Thyroid gland (tissue), 4 donors: Measurements from ENCODE around the gene MINK1. TPM values are rescaled to one million over a fixed set of nuclear protein-coding genes. Genes with fewer than 3 reads are reported as not detected.
A peak's percentile ranks its signal among the peaks of the same experiment; 100 is the strongest.

Source experiments
- DNase-seq, 2 donors: peaks; one replicate each; pipeline ENCODE4 v3.0.0-alpha.2; 2019
- H3K27ac ChIP-seq, 3 donors: fragments of 200-600 bp; sonication (generic); 1 replicate in 2 of 3; 2 replicates in 1 of 3; pipeline ENCODE4 v1.5.1; 2016 to 2019; ENCODE audit warnings: mild to moderate bottlenecking in 1 of 3, moderate library complexity in 1 of 3
- H3K27me3 ChIP-seq: fragments of 200-600 bp; sonication (generic); one replicate; pipeline ENCODE4 v1.5.1; 2019
- H3K36me3 ChIP-seq, 2 donors: fragments of 200-600 bp; sonication (generic); one replicate each; pipeline ENCODE4 v1.5.1; 2016 to 2019
- H3K4me1 ChIP-seq, 2 donors: fragments of 200-600 bp; sonication (generic); one replicate each; pipeline ENCODE4 v1.5.1; 2017 to 2019
- H3K4me3 ChIP-seq, 3 donors: fragments of 200-600 bp; sonication (generic); replicated peaks in 1 of 3; 1 replicate in 2 of 3; 2 replicates in 1 of 3; pipeline ENCODE4 v1.5.1; 2016; ENCODE audit warnings: mild to moderate bottlenecking in 1 of 3
- H3K9me3 ChIP-seq: fragments of 200-600 bp; sonication (generic); one replicate; pipeline ENCODE4 v1.5.1; 2017
- POLR2A ChIP-seq, 2 donors: fragments of 450-650 bp; IDR thresholded peaks; one replicate each; pipeline ENCODE4 v1.6.1; 2017; ENCODE audit warnings: antibody characterized with exemption in 2 of 2, mild to moderate bottlenecking in 2 of 2, moderate library complexity in 1 of 2
- WGBS, 2 donors: methylation state at CpG; one replicate each; pipeline ENCODE4 v1.1.5; 2017; 5-methylcytosine and 5-hydroxymethylcytosine counted together
- intact Hi-C: fragments of 100-400 bp; cut with DNase I; formaldehyde crosslinking; loops from one replicate; pipeline ENCODE4 v1.15.1; 2023
- total RNA-seq, 4 donors: library from RNA; depleted of rRNA; stranded (reverse); fragments of >200 nt; gene quantifications; one replicate each; pipeline ENCODE4 v1.2.3, GENCODE V29; 2016
- TF ChIP-seq, protein P1 (sequence below), 6 experiments: fragments of 200-600 bp in 3 of 6; fragments of 450-650 bp in 3 of 6; sonication (generic) in 3 of 6; IDR thresholded peaks; one replicate each; pipeline ENCODE4 v1.5.1; 2016 to 2019; ENCODE audit warnings: antibody characterized with exemption in 6 of 6, mild to moderate bottlenecking in 2 of 6, inconsistent platforms in 1 of 6, moderate library complexity in 1 of 6

MINK1 gene
- total RNA-seq, 4 donors from 2014 or later: 25.1 to 51.6 (median 31.2) TPM

DNA sequence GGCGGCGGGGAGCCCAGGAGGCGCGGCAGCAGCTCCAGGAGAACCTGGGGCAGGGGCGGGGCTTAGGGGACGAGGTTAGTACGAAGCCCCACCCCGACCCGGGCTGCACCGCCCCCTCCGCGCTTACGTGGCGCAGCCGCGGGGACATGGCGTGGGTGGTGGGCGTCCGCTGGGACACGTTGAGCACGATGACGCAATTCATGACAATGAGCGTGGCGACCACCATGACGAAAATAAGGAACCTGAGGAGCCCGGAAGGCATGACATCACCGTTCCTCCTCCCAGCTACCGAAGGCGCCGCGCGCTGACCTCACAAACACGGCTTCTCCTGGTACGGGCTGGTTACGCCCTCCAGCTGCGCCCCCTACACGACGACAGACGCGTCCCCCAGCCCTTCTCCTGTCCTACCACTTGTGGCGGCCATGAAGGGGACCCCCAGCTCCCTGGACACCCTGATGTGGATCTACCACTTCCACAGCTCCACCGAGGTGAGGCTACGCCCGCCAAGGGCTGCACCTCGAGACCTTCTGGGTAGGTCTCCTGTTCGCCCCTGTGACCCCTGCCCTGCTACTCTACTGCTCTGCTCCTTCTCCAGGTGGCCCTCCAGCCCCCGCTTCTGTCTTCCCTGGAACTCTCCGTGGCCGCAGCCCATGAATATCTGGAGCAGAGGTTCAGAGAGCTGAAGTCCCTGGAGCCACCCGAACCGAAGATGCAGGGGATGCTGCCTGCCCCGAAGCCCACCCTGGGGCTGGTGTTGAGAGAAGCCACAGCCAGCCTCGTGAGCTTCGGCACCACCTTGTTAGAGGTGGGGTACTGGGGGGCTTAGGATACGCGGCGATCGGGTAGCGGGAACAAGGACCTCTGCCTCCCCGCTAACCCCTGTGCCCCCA is 66.4 kb downstream of the MINK1 start, which contains the start of gene C17orf107:
Gene C17orf107 (plus strand): TSS at position 196 of the 890 bp plus-strand sequence. CDS start 227 bp downstream, at position 423.
- peak; percentile 72 to 78 for DNase-seq
- Histone ChIP-seq H3K4me1 (peaks cover 12 to 30% of the 10 kb centered on the region in 2 donors), H3K4me3 (peak within 1 kb of the TSS; percentile 6 to 40 (median 20)), H3K27ac (no peak within 1 kb of the TSS), H3K36me3 (peaks cover 16 to 18% of the 10 kb centered on the region in 2 donors), H3K9me3 (no peaks in the 10 kb centered on the region), H3K27me3 (peaks cover 8% of the 10 kb centered on the region)
- intact Hi-C loops: no loop called here
- no peak for TF ChIP-seq POLR2A (IDR thresholded peaks at IDR 0.05)
- TF ChIP-seq, protein P1, sequence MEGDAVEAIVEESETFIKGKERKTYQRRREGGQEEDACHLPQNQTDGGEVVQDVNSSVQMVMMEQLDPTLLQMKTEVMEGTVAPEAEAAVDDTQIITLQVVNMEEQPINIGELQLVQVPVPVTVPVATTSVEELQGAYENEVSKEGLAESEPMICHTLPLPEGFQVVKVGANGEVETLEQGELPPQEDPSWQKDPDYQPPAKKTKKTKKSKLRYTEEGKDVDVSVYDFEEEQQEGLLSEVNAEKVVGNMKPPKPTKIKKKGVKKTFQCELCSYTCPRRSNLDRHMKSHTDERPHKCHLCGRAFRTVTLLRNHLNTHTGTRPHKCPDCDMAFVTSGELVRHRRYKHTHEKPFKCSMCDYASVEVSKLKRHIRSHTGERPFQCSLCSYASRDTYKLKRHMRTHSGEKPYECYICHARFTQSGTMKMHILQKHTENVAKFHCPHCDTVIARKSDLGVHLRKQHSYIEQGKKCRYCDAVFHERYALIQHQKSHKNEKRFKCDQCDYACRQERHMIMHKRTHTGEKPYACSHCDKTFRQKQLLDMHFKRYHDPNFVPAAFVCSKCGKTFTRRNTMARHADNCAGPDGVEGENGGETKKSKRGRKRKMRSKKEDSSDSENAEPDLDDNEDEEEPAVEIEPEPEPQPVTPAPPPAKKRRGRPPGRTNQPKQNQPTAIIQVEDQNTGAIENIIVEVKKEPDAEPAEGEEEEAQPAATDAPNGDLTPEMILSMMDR (IDR thresholded peaks at IDR 0.05): no peak
- WGBS, 2 donors: 15 to 18% methylated on average over 26 to 38 of the region's 60 CpGs

- Histone ChIP-seq H3K27me3 (peaks cover 8% of the 10 kb centered on the region), H3K36me3 (peaks cover 7 to 10% of the 10 kb centered on the region in 2 donors), H3K9me3 (no peaks in the 10 kb centered on the region), H3K27ac (no peak overlapping the region), H3K4me1 (peaks cover 12 to 30% of the 10 kb centered on the region in 2 donors), H3K4me3 (peak overlapping the region in 1 of 3 donors; percentile 40)
- DNase-seq: peak in 1 of 2 donors; percentile 18
- intact Hi-C loops: no loop called here
- TF ChIP-seq, protein P1 (IDR thresholded peaks at IDR 0.05): no peak
- TF ChIP-seq POLR2A (IDR thresholded peaks at IDR 0.05): no peak
- 11 to 22% methylated on average over 5 to 16 of the region's 65 CpGs for WGBS, 2 donors
Observed at GRCh38 chr17:4900231-4901107, 67.3 kb downstream of the MINK1 start.

- peaks cover 12 to 30% of the 10 kb centered on the region in 2 donors for H3K4me1 ChIP-seq
- H3K36me3 ChIP-seq: peaks cover 0 to 5% of the 10 kb centered on the region in 2 donors
- WGBS, 2 donors: 50 to 70% methylated on average over 8 to 27 of the region's 37 CpGs
- H3K27me3 ChIP-seq: peaks cover 8% of the 10 kb centered on the region
- no peak overlapping the region for H3K27ac ChIP-seq
- no peaks in the 10 kb centered on the region for H3K9me3 ChIP-seq
- intact Hi-C loops: no loop called here
- TF ChIP-seq, protein P1 (IDR thresholded peaks at IDR 0.05): no peak
- no peak for TF ChIP-seq POLR2A (IDR thresholded peaks at IDR 0.05)
- H3K4me3 ChIP-seq: no peak overlapping the region
- no peak for DNase-seq
Observed at GRCh38 chr17:4901108-4901647, 68.0 kb downstream of the MINK1 start.

- peak in 1 of 2 donors; percentile 31 for TF ChIP-seq POLR2A (IDR thresholded peaks at IDR 0.05)
- TF ChIP-seq, protein P1 (IDR thresholded peaks at IDR 0.05): no peak
- Histone ChIP-seq H3K27ac (peak overlapping the region in 2 of 3 donors; percentile 14 to 56), H3K4me3 (no peak overlapping the region), H3K27me3 (peaks cover 8% of the 10 kb centered on the region), H3K9me3 (no peaks in the 10 kb centered on the region), H3K4me1 (peaks cover 12 to 30% of the 10 kb centered on the region in 2 donors), H3K36me3 (no peaks in the 10 kb centered on the region)
- 43 to 69% methylated on average over 27 to 37 of the region's 48 CpGs for WGBS, 2 donors
- intact Hi-C loops: no loop called here
- peak in 1 of 2 donors; percentile 22 for DNase-seq
Observed at GRCh38 chr17:4901648-4902344, 68.7 kb downstream of the MINK1 start.
